HFF-Myc (cell line): Measurements from ENCODE around the gene UHRF2.

ENCODE experiments used
- DNase-seq: peaks from one replicate; pipeline ENCODE4 v3.0.0-alpha.2; 2011; ENCODE audit warnings: low read depth; ENCODE audit errors: extremely low read depth
- H3K4me3 ChIP-seq: replicated peaks from 2 replicates; pipeline ENCODE4 v1.5.1; 2011; ENCODE audit warnings: low read depth, mild to moderate bottlenecking, control low read depth, low read length
- CTCF ChIP-seq: IDR thresholded peaks from 2 replicates; pipeline ENCODE4 v1.5.1; 2012; ENCODE audit warnings: mild to moderate bottlenecking, low read depth, low read length, control low read depth; ENCODE audit errors: missing control alignments

UHRF2 gene

GRCh38 chr9:6552033-6552432 lies 139.0 kb downstream of the UHRF2 start:
- no peak overlapping the region for H3K4me3 ChIP-seq
- peak; percentile 46 for DNase-seq
- peak; percentile 24 for TF ChIP-seq CTCF

- no peak for DNase-seq
- no peak overlapping the region for H3K4me3 ChIP-seq
- no peak for TF ChIP-seq CTCF
Observed at GRCh38 chr9:6552498-6553121, 139.6 kb downstream of the UHRF2 start.

GRCh38 chr9:6553866-6554265 lies 140.9 kb downstream of the UHRF2 start:
- no peak overlapping the region for H3K4me3 ChIP-seq
- DNase-seq, result no peak
- TF ChIP-seq CTCF, result no peak
